ENCODE data around the gene C1QL1.

C1QL1 gene

GRCh38 chr17:44969144-44969780 is 1.2 kb upstream of the C1QL1 start:
- H3K27ac ChIP-seq (ENCODE audit: low read length): no peak overlapping the region
- peaks cover 26% of the 10 kb centered on the region for H3K4me1 ChIP-seq (ENCODE audit: control insufficient read depth, low read depth, low read length)
- peaks cover 68% of the 10 kb centered on the region for H3K27me3 ChIP-seq (ENCODE audit: control insufficient read depth, insufficient read depth, low read length)
- no peak overlapping the region for H3K9ac ChIP-seq (ENCODE audit: low read length)
- peak overlapping the region; percentile 66 for H3K4me3 ChIP-seq (ENCODE audit: low read length)
- no peaks in the 10 kb centered on the region for H3K36me3 ChIP-seq (ENCODE audit: control insufficient read depth, low read depth, low read length)
- no peaks in the 10 kb centered on the region for H3K9me3 ChIP-seq (ENCODE audit: control insufficient read depth, low read depth, low read length)

GRCh38 chr17:44967907-44968224 is 237 bp downstream of the C1QL1 start:
- H3K9ac ChIP-seq (ENCODE audit: low read length): no peak overlapping the region
- no peaks in the 10 kb centered on the region for H3K36me3 ChIP-seq (ENCODE audit: control insufficient read depth, low read depth, low read length)
- peaks cover 77% of the 10 kb centered on the region for H3K27me3 ChIP-seq (ENCODE audit: control insufficient read depth, insufficient read depth, low read length)
- no peaks in the 10 kb centered on the region for H3K9me3 ChIP-seq (ENCODE audit: control insufficient read depth, low read depth, low read length)
- peaks cover 26% of the 10 kb centered on the region for H3K4me1 ChIP-seq (ENCODE audit: control insufficient read depth, low read depth, low read length)
- H3K4me3 ChIP-seq (ENCODE audit: low read length): no peak overlapping the region
- H3K27ac ChIP-seq (ENCODE audit: low read length): no peak overlapping the region

GRCh38 chr17:44967026-44967906 is 837 bp downstream of the C1QL1 start:
- Histone ChIP-seq H3K27ac (ENCODE audit: low read length) (no peak overlapping the region), H3K9me3 (ENCODE audit: control insufficient read depth, low read depth, low read length) (no peaks in the 10 kb centered on the region), H3K27me3 (ENCODE audit: control insufficient read depth, insufficient read depth, low read length) (peaks cover 77% of the 10 kb centered on the region), H3K9ac (ENCODE audit: low read length) (no peak overlapping the region), H3K4me1 (ENCODE audit: control insufficient read depth, low read depth, low read length) (peaks cover 24% of the 10 kb centered on the region), H3K4me3 (ENCODE audit: low read length) (peak overlapping the region; percentile 22), H3K36me3 (ENCODE audit: control insufficient read depth, low read depth, low read length) (no peaks in the 10 kb centered on the region)

GRCh38 chr17:44966348-44967025 is 1.6 kb downstream of the C1QL1 start:
- peaks cover 16% of the 10 kb centered on the region for H3K4me1 ChIP-seq (ENCODE audit: control insufficient read depth, low read depth, low read length)
- peak overlapping the region; percentile 22 for H3K4me3 ChIP-seq (ENCODE audit: low read length)
- H3K27ac ChIP-seq (ENCODE audit: low read length): no peak overlapping the region
- no peaks in the 10 kb centered on the region for H3K36me3 ChIP-seq (ENCODE audit: control insufficient read depth, low read depth, low read length)
- H3K9ac ChIP-seq (ENCODE audit: low read length): no peak overlapping the region
- H3K27me3 ChIP-seq (ENCODE audit: control insufficient read depth, insufficient read depth, low read length): peaks cover 77% of the 10 kb centered on the region
- H3K9me3 ChIP-seq (ENCODE audit: control insufficient read depth, low read depth, low read length): no peaks in the 10 kb centered on the region

- H3K27me3 ChIP-seq (ENCODE audit: control insufficient read depth, insufficient read depth, low read length): peaks cover 68% of the 10 kb centered on the region
- H3K36me3 ChIP-seq (ENCODE audit: control insufficient read depth, low read depth, low read length): no peaks in the 10 kb centered on the region
- H3K4me3 ChIP-seq (ENCODE audit: low read length): no peak overlapping the region
- H3K9me3 ChIP-seq (ENCODE audit: control insufficient read depth, low read depth, low read length): no peaks in the 10 kb centered on the region
- no peak overlapping the region for H3K9ac ChIP-seq (ENCODE audit: low read length)
- peaks cover 12% of the 10 kb centered on the region for H3K4me1 ChIP-seq (ENCODE audit: control insufficient read depth, low read depth, low read length)
- no peak overlapping the region for H3K27ac ChIP-seq (ENCODE audit: low read length)
Observed at GRCh38 chr17:44965481-44966234, 2.4 kb downstream of the C1QL1 start.

- no peak overlapping the region for H3K4me3 ChIP-seq (ENCODE audit: low read length)
- H3K9ac ChIP-seq (ENCODE audit: low read length): no peak overlapping the region
- no peak overlapping the region for H3K27ac ChIP-seq (ENCODE audit: low read length)
- H3K4me1 ChIP-seq (ENCODE audit: control insufficient read depth, low read depth, low read length): no peaks in the 10 kb centered on the region
- no peaks in the 10 kb centered on the region for H3K9me3 ChIP-seq (ENCODE audit: control insufficient read depth, low read depth, low read length)
- peaks cover 35% of the 10 kb centered on the region for H3K27me3 ChIP-seq (ENCODE audit: control insufficient read depth, insufficient read depth, low read length)
- no peaks in the 10 kb centered on the region for H3K36me3 ChIP-seq (ENCODE audit: control insufficient read depth, low read depth, low read length)
Observed at GRCh38 chr17:44961921-44962350, 6.2 kb downstream of the C1QL1 start.

GRCh38 chr17:44960691-44961090 is 7.4 kb downstream of the C1QL1 start:
- H3K4me3 ChIP-seq (ENCODE audit: low read length): no peak overlapping the region
- no peak overlapping the region for H3K27ac ChIP-seq (ENCODE audit: low read length)
- H3K27me3 ChIP-seq (ENCODE audit: control insufficient read depth, insufficient read depth, low read length): peaks cover 23% of the 10 kb centered on the region
- no peaks in the 10 kb centered on the region for H3K36me3 ChIP-seq (ENCODE audit: control insufficient read depth, low read depth, low read length)
- no peaks in the 10 kb centered on the region for H3K9me3 ChIP-seq (ENCODE audit: control insufficient read depth, low read depth, low read length)
- no peak overlapping the region for H3K9ac ChIP-seq (ENCODE audit: low read length)
- H3K4me1 ChIP-seq (ENCODE audit: control insufficient read depth, low read depth, low read length): no peaks in the 10 kb centered on the region

GRCh38 chr17:44959821-44960531 is 8.1 kb downstream of the C1QL1 start:
- Histone ChIP-seq H3K4me1 (ENCODE audit: control insufficient read depth, low read depth, low read length) (no peaks in the 10 kb centered on the region), H3K4me3 (ENCODE audit: low read length) (no peak overlapping the region), H3K36me3 (ENCODE audit: control insufficient read depth, low read depth, low read length) (no peaks in the 10 kb centered on the region), H3K27me3 (ENCODE audit: control insufficient read depth, insufficient read depth, low read length) (peaks cover 16% of the 10 kb centered on the region), H3K27ac (ENCODE audit: low read length) (no peak overlapping the region), H3K9me3 (ENCODE audit: control insufficient read depth, low read depth, low read length) (no peaks in the 10 kb centered on the region), H3K9ac (ENCODE audit: low read length) (no peak overlapping the region)

- Histone ChIP-seq H3K36me3 (ENCODE audit: control insufficient read depth, low read depth, low read length) (no peaks in the 10 kb centered on the region), H3K9ac (ENCODE audit: low read length) (no peak overlapping the region), H3K4me3 (ENCODE audit: low read length) (no peak overlapping the region), H3K9me3 (ENCODE audit: control insufficient read depth, low read depth, low read length) (no peaks in the 10 kb centered on the region), H3K4me1 (ENCODE audit: control insufficient read depth, low read depth, low read length) (no peaks in the 10 kb centered on the region), H3K27me3 (ENCODE audit: control insufficient read depth, insufficient read depth, low read length) (no peaks in the 10 kb centered on the region), H3K27ac (ENCODE audit: low read length) (no peak overlapping the region)
Observed at GRCh38 chr17:44956998-44957981, 10.8 kb downstream of the C1QL1 start.

All from iPS-18a (cell line).